HG03103 (cell line): ENCODE results near the gene PLEKHG7.
"Not testable (repeated sequence)": the region's sequence is repeated elsewhere in the genome, so short reads cannot be mapped to it uniquely, and the experiment has no call there.

Experiments used
- ATAC-seq: cut with Tn5 transposase; IDR thresholded peaks from one replicate; pipeline ENCODE4 v1.9.1; 2021; ENCODE audit warnings: low read depth; ENCODE audit not compliant: unreplicated experiment

The PLEKHG7 gene

DNA sequence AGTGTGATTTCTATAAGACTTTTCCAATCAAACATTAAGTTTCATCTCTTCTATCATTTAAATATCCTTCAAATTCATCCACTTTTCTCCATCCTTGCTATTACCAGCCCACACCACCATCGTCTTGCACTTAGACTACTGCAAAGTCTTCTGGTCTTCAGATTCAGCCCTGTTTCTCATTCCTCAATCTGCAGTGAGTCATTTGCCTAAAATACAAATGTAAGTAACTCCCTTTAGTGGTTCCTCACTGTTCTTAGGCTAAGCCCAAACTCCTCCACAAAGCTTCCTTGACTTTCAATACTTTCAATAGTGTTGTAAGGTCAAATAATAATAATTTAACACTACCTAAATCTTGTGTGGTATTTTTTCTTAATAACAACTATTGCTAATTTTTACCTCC is 83.3 kb downstream of the PLEKHG7 start:
- no peak for ATAC-seq

DNA sequence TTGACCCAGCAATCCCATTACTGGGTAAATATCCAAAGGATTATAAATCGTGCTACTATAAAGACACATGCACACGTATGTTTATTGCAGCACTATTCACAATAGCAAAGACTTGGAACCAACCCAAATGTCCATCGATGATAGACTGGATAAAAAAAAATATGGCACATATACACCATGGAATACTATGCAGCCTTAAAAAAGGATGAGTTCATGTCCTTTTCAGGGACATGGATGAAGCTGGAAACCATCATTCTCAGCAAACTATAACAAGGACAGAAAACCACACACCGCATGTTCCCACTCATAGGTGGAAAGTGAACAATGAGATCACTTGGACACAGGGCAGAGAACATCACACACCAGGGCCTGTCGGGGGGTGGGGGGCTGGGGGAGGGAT is 91.6 kb downstream of the PLEKHG7 start:
- not testable (repeated sequence) for ATAC-seq

DNA sequence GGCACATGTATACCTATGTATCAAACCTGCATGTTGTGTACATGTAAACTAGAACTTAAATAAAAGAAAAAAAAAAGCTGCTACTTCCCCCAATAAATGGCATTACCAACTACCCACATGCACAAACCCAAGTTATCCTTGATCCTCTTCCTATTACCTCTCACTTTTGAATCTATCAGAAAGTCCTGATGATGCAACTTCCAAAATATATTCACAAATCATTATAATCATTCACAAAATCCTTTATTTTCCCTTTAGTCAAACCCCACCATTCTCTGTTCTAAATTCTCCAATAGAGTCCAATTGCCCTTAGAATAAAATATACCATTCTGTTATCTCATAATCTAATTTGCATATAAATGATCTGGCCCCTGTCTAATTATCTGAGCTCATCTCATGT is 92.0 kb downstream of the PLEKHG7 start:
- ATAC-seq, result no peak

DNA sequence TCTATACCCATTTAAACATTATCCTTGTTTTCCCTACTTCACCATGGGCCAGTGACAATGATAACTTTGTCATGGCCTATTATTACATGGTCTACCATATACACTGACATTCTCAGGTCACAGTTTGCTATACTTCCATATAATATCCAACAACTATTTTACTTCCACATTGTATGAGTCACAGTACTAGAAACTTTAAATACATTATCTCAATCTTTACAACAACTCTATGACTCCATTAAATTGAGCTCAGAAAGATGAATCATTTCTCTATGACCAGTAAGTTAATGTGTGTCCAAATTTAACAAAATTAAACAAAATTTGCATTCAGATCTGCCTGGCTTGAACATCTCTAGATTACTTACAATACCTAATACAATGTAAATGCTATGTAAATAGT is 93.9 kb downstream of the PLEKHG7 start:
- ATAC-seq, result no peak

DNA sequence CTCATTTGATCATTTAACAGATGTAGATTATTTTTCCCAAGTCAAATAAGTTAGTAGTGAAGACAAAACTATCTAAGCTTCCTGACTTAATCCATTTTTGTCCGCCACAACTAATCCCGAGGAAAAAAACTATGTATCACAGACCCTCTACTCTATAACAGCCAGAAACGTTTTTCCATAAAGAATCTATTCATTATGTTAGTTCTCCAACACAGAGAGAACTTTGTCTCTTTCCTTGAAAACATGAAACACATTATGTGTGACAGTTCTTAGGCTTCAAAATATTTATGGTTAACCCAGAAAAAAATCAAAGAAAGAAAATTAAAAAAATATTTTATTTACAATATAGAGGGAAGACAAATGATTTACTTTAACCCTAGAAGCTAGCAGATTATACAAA is 100.1 kb downstream of the PLEKHG7 start:
- ATAC-seq, result no peak

DNA sequence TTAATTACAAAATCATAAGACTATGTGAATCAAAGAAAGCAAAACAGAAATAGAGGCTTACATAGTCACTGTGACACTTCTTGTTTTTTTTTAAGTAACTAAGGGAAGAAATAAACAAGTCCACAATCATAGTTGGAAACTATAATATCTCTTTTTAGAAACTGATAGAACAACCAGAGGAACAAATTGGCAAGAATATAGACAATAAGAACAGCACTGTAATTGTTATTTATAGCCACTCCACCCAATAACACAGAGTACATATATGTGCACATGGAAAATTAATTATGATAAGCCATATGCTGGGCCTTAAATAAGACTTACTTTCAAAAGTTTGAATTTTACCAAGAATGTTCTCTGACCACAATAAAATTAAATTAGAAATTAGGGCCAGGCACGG is 101.1 kb downstream of the PLEKHG7 start:
- no peak for ATAC-seq

DNA sequence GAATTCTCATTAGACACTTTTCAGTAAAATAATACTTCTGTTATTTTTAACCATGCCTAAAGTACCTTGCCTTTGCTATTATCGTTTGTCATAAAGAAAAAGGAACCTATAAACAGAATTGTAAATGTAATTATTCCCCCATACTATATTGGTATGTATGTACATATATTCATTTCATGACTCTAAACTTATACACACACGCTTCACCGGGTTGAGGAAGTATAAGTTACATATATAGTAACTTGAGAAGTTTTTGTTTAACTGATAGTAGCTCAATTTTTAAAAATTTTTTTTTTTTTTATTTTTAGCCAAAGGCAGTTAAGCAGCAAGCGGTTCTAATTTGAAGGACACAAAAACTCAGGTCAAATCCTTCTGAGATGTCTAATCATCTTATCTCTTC is 107.6 kb downstream of the PLEKHG7 start:
- no peak for ATAC-seq

DNA sequence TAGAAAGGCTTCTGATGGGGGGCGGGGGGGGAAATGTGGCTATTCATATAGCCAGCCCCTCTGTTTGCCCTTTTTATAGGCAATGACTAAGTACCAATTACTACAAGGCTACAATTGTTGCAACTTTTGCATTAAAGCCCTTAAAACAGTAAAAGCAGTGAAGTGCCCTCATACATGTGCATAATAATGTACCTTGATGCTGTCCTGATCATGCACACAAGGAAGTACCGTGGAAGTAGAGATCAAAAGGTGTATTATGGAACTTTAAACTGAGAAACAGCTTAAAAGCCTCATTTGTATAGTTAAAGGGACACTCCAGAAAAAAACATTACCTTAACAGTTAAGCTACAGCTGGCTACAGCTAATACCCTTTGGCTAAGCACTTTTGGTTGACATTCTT is 111.8 kb downstream of the PLEKHG7 start:
- ATAC-seq, result no peak

DNA sequence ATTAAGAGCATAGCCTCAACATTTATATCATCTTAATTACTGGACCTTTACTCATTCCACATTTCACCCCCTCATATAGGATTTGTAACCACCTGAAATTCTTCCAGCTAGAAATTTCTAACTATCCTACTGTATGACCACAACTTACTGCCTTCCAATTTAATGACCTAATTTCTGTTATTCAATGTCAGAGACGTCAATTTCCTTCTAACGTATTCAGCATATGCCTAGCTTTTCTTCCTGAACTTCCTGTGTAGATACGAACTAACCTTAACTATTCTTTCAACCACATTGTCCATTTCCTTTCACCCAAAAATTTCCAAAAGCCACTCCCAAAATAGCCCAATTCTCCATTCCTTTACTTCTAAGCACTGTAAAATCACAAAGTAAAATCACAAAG is 118.4 kb downstream of the PLEKHG7 start:
- ATAC-seq, result no peak
